NCI-H446 treated with DMSO at 0.1 percent for 48 hours (cell line): ENCODE results near the gene CMPK1.

Source experiments
- DNase-seq: peaks from one replicate; lab custom pipeline; 2025; lab: John Stamatoyannopoulos, UW

Gene CMPK1

DNA sequence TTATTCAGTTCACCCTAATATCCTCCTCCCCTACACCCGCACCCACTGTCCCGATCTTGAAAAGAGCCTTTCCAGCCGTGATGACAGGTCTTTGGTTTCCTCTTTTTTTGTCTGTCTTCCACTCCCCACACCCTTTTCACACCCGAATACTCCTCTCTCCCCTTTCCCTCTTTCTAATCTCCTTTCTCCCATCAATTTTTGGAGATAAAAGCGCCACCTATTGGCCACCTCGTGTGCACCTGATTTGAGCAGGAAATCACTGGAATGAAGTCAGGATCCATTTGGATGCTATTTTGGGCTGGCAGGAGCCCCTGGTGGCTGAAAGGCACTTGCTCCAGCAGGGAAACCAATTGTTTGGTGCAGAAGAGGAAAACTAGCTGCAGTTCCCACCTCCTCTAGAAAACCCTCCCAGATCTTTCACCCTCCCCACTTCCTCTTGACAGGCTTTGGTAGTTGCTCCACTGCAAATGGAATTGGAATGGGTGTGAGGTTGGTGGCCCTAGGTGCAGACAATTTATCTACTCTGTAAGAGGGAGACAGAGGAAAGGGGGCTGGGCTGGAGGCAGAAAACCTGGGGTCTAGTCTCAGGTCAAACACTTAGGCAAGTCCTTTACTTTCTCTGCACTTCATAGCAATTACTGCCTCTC, 90.9 kb downstream of the CMPK1 start:
- DNase-seq = peak; percentile 27
